ENCODE results near the gene KCNF1.

DNA sequence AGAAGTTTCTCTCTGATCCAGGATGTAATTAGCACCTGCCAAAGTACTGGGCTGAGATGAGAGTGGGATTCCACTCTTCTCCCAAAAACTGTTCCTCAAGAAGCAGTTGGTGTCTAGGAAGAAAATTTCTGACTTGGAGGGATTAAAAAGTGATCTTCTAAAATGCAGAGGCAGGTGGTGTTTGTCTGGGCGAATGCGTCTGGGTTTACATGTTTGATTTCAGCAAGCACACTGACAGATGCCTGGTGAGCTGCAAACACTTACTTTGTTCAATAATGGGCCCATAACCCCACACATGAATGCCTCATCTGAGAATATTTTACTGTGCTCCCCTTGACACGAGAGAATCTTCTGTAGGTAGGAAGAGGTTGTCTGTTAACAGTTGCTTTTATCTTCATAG, 24.3 kb upstream of the KCNF1 start:
- TF ChIP-seq CTCF (IDR thresholded peaks at IDR 0.05) (no peak), EZH2 (IDR thresholded peaks at IDR 0.05) (no peak), EZH2phosphoT487 (IDR thresholded peaks at IDR 0.05) (no peak)
